Astrocyte of the hippocampus (primary cell): ENCODE measurements around the gene EPHA4.

ENCODE experiments used
- DNase-seq: peaks from one replicate; pipeline ENCODE4 v3.0.0; 2011; ENCODE audit warnings: low read depth, low spot score

EPHA4 gene

DNA sequence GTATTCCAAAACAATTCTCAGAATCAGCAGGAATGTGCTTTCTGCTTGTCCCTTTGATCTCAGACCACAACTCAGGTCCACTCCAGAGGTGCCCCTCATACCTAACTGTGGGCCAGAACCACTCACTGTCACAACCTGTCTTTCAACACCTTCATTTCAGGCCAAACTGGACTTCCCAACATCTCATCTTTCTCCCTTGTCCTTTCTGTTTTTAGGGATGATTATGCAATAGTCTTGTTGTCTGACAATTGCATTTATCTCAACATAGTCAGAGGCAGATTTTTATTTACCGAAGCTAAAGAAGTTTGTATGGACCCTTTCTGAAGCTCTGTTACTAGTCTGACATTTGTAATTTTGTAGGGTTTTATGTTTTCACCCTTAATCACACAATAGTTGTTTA lies 95.9 kb downstream of the EPHA4 start:
- no peak for DNase-seq

DNA sequence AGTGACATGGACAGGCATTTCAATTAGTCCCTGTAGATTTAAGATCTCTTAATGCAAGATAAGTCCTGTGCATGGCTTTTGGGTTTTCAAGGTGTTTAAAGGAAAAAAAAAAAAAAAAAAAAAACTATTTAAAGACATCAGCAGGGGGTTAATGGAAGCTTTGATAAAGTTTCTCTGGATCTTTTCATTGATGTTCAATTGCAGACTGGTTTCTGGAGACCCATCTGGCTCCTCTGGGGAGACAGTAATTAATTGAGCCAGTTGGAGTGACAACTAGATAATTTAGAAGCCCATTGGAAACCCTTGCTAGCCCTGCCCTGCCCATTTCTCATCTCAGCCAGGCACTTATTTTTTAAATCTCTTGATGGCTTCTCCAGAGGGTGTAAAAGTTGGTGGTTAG lies 98.7 kb downstream of the EPHA4 start:
- no peak for DNase-seq

DNA sequence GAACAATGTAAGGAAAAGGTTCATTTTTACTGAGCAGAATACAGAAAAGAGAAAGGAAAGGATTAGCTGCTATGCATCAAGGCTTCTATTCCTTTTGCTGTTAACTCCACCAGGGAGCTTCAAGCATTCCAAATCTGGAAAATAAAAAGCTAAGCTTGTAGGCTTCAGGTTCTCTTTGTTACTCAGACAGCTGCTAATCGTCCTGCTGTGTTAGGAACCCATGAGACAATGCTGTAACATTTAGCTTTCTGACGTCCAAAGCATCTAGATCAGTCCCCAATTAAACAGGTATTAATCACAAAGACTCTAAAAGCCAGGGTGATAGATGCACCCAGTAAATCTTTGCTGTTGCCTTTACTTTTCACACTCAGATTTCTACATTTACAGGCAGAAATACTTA lies 103.8 kb downstream of the EPHA4 start:
- DNase-seq, result no peak

DNA sequence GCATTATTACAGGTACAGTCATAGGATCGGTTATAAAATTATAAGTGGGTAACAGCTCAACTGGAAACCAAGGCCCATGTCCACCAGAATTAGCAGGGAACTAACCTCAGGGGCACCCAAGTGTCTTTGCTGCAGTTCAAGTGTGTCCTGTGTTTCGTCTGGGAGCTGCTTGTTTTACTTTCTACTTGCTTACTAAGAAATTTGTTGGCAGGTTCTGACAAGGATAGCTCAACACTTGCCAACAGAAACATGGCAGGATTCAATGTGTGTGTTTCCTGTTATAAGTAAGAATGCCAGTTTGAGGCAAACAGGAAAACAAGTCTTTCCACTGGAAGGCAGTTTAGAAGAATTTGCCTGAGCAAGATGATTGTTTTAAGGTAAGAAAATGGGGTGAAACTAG lies 104.5 kb downstream of the EPHA4 start:
- DNase-seq, result peak; percentile 85

DNA sequence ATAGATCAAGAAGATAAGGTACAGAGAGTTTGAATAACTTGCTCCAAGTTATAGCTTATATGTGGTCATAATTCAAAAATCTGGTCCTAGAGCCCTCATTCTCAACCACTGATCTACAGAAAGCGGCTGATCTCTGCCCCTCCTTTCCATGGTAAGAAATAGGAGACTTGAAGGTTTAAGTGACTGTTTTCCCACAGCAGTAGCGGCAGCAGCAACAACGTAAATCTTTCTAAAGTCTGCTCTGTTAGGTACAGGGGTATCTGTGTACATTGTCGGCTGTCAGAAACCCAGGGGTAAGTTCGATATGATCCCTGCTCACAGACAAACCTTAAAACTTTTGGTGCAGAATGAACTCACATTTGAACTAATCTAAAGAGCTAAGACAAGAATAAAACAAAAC lies 105.4 kb downstream of the EPHA4 start:
- DNase-seq, result no peak

DNA sequence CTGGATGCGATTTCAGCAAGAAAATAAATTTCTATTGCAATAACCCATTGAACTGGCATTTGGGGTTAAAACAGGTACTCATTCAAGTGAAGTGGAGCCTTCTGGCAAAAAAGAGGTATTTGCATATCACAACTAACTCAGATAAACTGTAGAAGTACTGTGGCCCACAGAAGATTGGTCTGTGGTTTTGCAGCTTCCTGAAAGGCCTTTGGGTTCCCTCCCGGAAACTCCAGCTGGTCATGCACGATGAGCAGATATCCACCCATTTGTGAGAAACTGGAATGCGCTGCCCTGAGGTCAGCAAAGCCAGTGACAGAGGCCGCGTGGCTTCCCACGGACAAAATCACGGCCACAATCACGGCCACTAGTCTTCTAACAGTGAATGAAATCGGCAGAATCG lies 106.3 kb downstream of the EPHA4 start:
- DNase-seq, result peak; percentile 22

DNA sequence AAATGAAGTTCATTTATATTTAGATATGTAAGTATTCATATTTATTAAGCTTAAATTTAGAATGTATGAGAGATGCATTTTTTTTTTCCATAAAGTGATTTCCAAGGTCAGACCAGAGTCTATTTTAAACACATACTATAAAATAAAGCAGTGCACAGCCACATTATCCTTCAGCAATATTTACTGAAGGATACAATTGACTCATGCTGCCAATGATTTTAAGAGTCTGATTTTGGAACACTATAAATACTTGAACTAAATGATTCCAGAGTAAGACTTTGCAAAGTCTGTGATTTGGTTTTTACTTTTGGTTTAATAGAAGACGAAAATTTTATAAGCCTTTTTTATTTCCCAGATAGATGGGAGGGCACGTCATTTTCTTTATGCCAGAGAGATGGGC lies 107.1 kb downstream of the EPHA4 start:
- DNase-seq, result no peak

DNA sequence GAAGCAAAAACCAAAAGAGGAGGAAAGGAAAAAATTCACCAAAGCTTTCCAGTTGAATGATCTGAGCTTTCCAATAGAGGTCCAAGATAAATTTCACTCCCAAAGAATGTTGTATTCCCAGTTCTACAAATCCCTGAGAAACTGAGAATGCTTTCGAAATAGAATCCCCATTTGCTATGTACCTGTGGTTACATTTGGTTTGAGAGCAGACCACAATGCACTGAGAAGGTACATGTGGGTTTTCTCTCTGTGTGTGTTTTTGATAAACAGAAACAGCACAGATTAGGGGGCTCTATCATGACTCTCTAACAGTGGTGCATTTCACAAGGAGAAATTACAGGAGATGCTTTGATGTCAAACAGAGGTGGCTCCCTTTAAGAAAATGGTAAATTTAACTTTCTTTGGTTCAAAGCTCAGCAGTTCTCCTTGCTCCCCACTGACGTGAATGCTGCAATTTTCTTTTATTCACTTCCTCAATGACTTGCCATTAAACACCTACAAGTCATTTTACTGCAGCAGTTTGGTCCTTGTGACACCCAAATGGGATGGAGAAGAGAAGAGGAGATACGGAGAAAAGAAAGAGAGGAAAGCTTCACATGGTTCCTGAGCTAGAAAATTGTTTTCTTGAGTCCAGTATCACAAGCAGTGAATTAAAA lies 108.7 kb downstream of the EPHA4 start:
- DNase-seq, result peak; percentile 53

DNA sequence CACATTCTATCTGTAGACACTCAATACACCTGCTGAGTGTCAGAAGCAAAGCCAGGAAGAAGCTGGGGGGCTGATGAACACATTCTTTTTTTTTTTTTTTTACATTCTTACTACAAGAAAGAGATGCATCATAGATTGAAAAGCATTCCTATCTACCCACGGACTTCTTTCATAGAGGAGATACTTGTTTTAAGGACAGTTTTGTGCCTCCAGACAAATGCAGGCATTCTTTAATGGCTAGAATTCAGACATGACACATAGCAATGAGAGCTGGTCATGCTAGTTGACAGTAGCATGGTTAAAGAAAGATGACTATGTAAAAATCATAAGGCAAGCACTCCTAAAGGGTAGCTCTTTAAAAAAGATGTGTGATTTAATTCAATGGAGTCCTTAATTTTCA lies 110.2 kb downstream of the EPHA4 start:
- DNase-seq, result no peak

DNA sequence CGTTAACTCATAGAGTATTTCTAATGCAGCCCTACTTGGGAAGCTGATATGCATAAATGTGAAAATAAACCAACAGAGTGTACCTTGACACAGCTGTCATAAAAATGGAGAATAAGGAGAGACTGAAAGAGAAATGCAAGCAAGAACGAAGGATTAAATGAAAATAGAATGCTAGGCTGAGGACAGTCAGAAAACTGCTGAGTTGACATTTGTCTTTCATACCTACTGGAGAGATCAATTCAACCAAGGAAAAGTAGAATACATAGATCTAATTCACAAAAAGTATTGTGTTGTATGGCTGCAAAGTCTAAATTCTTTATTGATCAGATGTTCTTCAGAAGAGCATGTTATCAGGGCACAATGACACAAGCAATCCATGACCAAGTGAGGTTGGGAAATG lies 112.0 kb downstream of the EPHA4 start:
- DNase-seq, result no peak

DNA sequence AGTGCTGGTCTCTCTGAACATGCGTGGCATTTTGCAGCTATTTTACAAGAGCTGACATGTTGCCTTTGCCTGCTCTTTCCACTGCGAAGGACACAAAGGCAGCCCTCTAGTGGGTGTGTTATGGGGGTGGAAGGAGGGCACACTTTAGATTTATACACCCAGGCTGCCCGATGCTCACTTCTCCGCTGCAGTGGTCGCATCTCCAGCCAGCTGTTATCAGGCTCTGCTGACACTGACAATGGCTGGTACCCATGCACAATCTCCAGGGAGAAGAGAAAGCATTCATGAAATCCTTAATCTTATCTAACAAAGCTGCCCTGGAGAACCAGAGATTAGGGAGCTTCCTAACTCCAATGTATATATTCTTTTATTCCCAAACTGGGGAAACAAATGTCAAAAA lies 113.5 kb downstream of the EPHA4 start:
- no peak for DNase-seq

DNA sequence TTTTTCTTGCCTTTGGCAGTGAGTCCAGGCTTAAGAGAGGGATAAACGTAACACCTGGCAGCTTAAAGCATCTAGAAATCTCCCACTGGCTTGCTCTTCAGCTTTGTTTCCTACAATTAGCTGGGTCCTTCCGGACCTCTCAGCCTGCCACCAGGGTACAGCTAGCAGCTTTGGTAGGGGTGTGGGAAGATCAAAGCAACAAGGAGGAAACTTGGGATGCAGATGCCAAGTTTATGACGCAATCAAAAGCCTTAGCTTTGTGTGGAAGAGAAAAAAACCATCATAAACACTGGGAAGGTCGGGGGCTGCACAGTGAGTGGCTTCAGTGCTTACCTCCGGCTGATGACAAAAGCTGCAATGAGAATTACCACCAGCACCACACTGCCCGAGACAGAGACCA lies 116.9 kb downstream of the EPHA4 start:
- DNase-seq, result no peak

DNA sequence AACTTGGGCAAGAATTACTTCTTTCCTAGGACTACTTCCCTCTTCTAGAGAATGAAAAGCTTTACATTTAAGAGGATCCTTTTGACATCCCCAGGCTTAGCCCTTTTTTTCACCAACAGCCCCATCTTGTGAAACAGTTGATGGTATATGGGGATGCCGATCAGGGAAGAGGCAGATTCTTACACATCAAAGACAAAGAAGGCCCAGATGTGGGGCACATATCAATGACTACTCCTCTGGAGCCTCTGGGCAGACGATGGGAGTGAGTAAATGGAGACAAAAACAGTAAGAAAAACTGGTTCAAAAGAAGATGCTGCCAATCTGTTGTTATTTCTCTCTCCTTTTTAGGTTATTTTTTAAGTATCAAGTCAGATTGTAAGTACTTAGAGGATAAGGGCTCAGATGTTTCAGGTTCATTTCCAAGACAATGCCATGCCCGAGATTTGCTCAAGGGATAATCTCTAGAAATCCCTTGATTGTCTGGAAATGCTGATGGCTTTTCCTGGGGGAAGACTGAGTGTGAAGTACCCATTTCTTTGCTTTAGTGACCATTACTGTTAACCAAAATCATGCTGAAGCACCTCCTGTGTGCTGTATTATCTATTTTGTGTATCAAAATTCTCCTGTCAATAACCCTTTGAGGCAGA lies 117.5 kb downstream of the EPHA4 start:
- no peak for DNase-seq

DNA sequence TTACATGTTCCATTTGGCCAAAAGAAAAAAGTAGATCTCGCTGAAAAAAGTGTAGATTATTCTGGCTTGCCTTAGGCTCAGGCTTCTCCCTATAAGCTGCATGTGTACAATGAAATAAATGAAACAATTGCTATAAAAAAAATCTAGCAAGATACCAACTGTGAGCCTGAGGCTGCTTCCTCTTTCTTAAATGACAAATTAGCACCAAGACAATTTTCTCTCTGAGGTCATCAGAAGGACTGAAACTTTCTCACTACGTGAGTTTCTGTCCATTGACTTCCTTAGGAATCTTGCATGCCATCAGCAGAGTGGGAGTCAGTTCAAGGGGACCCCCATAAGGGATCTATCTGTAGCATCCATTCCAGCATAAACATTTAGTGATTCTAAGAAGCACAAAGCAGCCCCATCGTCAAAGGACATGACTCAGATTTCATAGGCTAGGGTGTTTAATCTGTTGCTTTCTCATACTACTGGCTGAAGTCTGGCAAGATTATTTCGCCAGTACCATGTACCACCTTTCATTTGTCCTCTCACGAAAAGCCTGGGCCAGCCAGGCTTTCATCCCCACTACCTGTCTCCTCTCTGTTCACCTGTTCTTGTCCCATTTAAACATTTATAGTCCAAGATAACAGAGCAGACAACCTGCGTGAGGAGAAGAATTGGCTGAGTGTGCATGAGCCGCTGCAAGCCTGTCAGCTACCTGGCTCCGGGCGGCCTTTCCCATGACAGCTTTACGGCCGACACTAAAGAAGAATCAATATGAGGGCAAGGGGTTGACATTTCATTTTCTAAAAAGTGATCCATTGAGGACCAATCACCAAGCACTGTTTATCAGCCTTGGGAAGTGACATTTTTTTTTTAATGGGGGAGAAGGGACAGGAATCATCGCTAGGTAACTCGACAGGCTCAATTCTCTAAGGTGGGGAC lies 120.0 kb downstream of the EPHA4 start:
- no peak for DNase-seq

DNA sequence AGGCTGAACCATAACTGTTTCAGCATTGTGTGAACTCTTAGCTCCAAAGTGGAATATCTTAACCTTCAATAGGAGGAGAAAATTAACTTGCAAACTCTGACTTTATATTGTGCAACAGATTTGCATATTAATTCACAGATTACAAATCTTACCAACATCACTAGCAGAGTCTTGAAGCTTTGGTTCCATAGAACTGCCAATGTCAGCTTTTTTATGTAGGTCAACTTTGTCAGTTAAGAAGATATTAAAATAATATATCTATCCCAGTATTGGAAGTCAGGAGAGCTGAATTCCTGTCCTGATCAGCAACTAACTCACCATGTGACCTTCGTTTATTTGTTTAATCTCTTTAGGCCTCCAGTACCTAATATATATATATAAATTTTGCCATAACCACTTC lies 121.8 kb downstream of the EPHA4 start:
- DNase-seq, result no peak

DNA sequence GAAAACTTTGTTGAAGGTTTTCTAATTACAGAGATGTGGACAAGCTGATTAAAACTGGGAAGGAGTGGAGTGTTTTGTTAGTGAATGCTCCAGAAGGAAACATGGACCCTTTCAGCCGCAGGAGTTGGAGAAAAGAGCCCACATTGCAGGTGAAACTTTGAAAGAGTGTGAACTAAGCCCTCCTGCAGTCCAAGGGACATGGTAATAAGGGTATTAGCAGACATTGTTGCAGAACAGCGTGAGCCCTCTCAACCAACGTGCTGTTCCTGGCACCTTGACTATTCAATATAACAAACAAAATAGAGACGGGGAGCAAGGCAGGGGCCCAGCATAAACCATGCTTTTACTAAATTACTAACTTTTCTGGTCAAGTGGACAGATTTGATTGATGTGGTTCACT lies 122.7 kb downstream of the EPHA4 start:
- no peak for DNase-seq

DNA sequence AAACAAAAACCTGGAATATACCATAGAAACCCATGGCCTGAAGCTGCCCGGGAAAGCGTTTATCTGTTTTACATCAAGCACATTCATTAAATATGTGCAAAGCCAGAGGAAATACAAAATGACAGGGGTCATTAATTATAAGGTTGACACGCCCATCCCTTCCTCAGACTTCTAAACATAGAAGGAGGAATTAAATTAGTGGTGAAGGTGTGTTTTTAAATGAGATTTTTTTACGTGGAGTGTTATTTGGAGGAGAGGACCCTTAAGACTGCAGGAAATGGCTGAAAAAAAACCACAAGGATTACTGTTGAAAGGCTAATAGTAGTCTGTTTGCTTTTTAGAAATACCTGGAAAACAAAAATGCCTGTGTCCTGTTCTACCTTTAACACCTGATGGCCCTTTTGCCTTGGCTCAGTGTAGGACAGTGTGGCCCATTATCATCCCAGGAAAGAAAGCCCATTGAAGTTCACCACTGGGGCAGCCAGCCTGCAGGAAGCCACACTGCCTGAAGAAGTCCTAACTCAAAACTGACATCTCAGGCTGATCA lies 123.2 kb downstream of the EPHA4 start:
- no peak for DNase-seq

DNA sequence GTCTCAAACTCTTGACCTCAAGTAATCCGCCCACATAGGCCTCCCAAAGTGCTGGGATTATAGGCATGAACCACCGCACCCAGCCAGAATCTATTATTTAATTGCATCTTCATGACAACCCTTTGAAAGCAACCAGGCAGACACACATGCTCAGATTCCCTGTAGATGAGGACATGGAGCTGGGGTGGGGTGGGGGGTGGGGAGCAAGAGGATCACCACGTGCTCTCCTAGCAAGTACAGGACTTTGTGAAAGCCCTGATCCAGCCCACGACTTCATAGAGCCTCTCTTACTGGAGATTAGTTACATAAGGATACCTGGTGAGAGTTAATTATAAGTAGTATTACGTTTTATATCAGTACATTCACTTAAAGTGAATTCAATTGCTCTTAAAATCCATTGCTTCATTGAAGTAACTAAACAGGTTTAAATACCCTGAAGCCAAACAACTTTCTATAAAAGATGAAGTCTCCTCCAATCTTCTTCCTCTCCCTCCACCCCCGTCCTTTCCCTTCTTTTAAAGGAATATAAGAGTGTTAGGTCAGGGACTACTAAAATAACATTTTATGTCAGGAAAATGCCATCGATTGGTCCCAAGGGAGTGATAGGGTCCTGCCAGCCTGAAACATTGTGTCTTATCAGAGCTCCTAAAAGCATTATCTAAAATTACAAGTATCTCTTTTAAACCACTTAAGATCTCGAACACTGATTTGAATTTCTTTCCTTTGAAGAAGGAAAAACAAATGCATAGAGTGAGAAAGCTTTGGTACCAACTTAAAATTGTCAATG lies 123.9 kb downstream of the EPHA4 start:
- DNase-seq, result no peak

DNA sequence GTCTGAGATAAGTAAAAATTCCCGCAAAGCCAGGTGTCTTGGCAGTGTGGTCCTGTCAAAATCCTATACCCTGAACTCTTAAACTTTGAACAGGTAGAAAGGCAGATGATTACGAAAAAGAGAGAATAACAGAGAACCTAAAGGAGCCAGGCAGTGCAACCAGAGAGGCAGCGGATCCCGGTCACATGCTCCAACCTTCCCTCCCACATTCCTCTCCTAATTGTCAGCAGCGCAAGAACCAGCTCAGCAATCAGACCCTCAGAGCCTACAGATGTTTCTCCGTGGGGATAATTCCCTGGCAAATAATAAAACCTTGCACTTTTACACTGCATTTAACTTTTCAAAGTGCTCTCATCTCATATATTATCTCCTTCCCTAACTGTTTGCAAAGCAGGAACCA lies 124.8 kb downstream of the EPHA4 start:
- DNase-seq, result no peak

DNA sequence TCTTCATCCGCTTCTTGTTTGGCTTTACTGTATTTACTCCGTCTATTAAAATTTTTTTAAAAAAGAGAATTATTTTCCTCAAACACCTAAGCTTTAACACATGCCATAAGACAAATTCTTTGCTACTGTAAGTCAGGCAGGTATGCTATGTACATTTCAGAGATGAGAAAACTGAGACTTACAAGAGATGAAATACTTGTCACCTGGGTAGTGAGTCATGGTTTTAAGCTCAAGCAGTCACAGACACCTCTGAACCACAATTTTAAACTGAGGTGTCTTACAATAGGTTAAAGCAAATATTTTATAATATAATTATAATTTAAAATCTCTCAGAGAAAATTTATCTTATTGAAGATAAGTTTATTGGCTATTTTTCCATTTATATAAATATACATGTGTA lies 126.0 kb downstream of the EPHA4 start:
- no peak for DNase-seq

DNA sequence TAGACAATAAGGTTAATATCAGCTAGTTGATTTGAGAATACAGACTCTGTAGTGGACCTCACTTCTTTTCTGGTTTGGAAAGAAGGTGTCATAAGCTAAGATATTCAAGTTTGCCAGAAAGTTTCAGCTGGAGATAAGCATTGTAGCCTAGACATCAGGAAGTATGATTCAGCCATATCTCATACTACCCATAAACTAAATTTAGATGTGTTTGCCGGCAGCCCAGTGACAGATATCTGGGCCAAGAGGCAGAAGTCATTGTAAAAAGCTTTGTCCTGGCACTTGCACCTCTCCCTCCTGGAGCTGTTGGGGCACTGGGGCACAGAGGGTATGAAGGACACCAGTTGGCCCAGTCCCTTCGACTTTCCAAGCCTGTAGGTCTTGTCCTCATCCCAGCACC lies 128.0 kb downstream of the EPHA4 start:
- DNase-seq, result peak; percentile 35

DNA sequence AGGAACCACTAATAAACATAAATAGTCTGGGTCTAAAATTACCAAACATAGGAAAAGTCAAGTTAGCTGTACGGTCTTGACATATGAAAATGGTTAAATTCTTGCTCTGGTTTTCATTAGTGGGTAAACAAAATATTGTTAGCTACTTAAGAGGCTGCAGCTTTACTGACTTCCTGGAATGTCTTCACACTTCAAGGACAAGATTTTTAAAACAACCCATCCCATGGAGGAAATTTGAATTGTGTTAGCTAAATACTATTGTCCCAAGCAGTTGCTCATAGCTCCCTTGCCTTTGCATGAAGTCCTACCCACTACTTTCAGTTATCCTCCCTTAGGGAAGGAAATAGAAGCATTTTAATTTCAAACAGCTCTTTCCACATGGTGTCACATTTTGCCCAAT lies 128.5 kb downstream of the EPHA4 start:
- DNase-seq, result no peak
